SK-N-SH treated with all-trans-retinoic acid at 6 μM for 48 hours (cell line): ENCODE measurements around the gene RASEF.
"Not testable (repeated sequence)": the region's sequence is repeated elsewhere in the genome, so short reads cannot be mapped to it uniquely, and the experiment has no call there.

Experiments
- ARNTL ChIP-seq: fragments of 450-650 bp; formaldehyde crosslinking; IDR thresholded peaks from 2 replicates; pipeline ENCODE4 v1.5.0; 2020; ENCODE audit warnings: low read depth, mild to moderate bottlenecking, moderate library complexity, borderline replicate concordance
- PATZ1 ChIP-seq: fragments of 250-450 bp; sonication (Bioruptor Pico); IDR thresholded peaks from 2 replicates; pipeline ENCODE4 v1.8.0; 2020; ENCODE audit warnings: mild to moderate bottlenecking, moderate library complexity, borderline replicate concordance
- SNAI2 ChIP-seq: fragments of 250-450 bp; sonication (Bioruptor Pico); IDR thresholded peaks from 2 replicates; pipeline ENCODE4 v1.5.0; 2020; ENCODE audit warnings: mild to moderate bottlenecking, moderate library complexity
- ZNF8 ChIP-seq: fragments of 450-650 bp; formaldehyde crosslinking; IDR thresholded peaks from 2 replicates; pipeline ENCODE4 v1.5.0; 2020; ENCODE audit warnings: mild to moderate bottlenecking, moderate library complexity

- not testable (repeated sequence) for TF ChIP-seq PATZ1, ARNTL, ZNF8, SNAI2 (CRISPR knock-in tag)
Measured at GRCh38 chr9:82934025-82934424, 128.9 kb downstream of the RASEF start.
